ENCODE data around the gene CACNG6.
"Not testable (repeated sequence)": the region's sequence is repeated elsewhere in the genome, so short reads cannot be mapped to it uniquely, and the experiment has no call there.

CACNG6 gene

DNA sequence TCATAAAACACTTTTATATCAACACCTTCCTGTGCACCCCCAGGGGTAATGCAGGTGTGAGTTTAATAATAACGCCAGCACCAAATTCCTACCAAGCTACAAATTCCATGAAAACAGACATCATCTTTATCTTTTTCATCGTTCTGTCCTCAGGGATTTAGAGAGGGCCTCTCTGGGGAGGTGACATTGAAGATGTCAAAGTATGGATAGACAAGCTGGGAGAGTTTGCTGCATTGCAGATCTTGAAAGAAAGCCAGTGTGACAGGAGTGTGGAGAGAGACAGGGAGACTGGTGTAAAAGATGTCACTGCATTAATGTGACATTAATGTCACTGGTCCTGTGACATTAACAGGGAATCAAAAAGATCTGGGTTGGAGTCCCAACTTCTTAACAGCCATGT, 10.1 kb downstream of the CACNG6 start:
- no peak for DNase-seq (ENCODE audit: low read depth)

GRCh38 chr19:54002495-54003315, 11.3 kb downstream of the CACNG6 start:
- no peak for DNase-seq (ENCODE audit: low read depth)

GRCh38 chr19:54009440-54009839, 18.0 kb downstream of the CACNG6 start:
- no peak for DNase-seq (ENCODE audit: low read depth)

GRCh38 chr19:54010474-54010873, 19.0 kb downstream of the CACNG6 start:
- no peak for DNase-seq (ENCODE audit: low read depth)

GRCh38 chr19:54011507-54012211, 20.2 kb downstream of the CACNG6 start:
- no peak for DNase-seq (ENCODE audit: low read depth)

- DNase-seq (ENCODE audit: low read depth), result no peak
Measured at GRCh38 chr19:54013866-54014265, 22.4 kb downstream of the CACNG6 start.

DNA sequence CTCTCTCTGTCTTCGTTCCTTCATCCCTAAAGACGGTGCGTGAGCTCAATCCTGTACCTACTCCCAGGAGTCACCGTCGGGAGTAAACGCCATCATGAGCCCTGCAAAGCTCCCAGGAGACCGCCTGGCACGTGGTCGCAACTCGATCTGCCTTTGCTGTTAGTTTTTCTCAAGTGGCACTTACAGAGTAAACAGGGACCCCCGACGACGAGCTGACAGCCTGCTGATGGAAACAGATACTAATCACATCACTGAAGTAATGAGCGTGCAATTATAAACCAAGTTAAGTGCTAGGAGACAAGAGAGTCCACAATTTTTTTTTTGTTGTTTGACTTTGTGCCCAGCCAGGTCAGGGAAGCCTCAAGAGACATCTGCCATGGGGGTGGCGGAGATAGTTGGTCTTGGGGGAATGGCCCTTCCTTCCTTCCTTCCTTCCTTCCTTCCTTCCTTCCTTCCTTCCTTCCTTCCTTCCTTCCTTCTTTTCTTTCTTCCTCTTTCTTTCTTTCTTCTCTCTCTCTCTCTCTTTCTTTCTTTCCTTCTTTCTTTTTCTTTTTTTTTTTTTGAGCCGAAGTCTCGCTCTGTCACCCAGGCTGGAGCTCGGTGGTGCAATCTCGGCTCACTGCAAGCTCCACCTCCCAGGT, 23.6 kb downstream of the CACNG6 start:
- DNase-seq (ENCODE audit: low read depth), result no peak

- no peak for DNase-seq (ENCODE audit: low read depth)
Measured at GRCh38 chr19:54017261-54017660, 25.8 kb downstream of the CACNG6 start.

GRCh38 chr19:54021363-54021762, 29.9 kb downstream of the CACNG6 start:
- DNase-seq (ENCODE audit: low read depth), result no peak

GRCh38 chr19:54021932-54022331, 30.5 kb downstream of the CACNG6 start:
- no peak for DNase-seq (ENCODE audit: low read depth)

- DNase-seq (ENCODE audit: low read depth), result no peak
Measured at GRCh38 chr19:54023191-54023590, 31.8 kb downstream of the CACNG6 start.

- DNase-seq (ENCODE audit: low read depth), result no peak
Measured at GRCh38 chr19:54024660-54025059, 33.2 kb downstream of the CACNG6 start.

- DNase-seq (ENCODE audit: low read depth), result no peak
Measured at GRCh38 chr19:54026656-54027055, 35.2 kb downstream of the CACNG6 start.

DNA sequence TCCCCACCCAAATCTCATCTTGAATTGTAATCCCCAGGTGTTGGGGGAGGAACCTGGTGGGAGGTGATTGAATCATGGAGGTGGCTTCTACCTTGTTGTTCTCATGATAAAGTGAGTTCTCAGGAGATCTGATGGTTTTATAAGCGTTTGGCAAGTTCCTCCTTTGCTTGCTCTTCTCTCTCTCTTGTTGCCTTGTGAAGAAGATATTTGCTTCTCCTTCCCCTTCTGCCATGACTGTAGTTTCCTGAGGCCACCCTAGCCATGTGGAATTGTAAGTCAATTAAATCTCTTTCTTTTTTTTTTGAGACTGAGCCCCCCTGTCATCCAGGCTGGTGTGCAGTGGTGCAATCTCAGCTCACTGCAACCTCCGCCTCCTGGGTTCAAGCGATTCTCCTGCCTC, 37.9 kb downstream of the CACNG6 start:
- DNase-seq (ENCODE audit: low read depth), result no peak

DNA sequence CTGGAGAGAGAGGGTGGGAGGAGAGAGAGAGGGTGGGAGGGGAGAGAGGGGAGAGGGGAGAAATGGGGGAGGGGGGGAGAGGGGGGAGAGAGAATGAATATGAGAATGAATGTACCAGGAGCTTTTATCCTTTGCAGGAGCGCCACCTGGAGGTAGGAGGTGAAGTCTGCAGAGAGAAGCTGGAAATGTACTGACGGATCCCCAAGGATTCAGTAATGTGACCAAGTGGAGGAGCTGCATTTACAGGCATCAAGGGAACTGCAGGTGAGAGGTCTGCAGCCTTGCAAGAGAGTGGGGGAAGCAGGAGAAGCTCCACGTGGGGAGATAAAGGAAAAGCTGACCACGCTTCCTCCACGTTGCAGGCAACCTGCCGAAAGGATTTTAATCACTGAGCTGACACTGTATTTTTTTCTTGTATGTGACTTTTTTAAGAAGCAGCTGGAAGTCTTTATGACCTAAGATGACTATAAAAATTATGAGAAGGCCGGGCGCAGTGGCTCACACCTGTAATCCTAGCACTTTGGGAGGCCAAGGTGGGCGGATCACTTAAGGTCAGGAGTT, 38.6 kb downstream of the CACNG6 start:
- peak; percentile 40 for DNase-seq (ENCODE audit: low read depth)

DNA sequence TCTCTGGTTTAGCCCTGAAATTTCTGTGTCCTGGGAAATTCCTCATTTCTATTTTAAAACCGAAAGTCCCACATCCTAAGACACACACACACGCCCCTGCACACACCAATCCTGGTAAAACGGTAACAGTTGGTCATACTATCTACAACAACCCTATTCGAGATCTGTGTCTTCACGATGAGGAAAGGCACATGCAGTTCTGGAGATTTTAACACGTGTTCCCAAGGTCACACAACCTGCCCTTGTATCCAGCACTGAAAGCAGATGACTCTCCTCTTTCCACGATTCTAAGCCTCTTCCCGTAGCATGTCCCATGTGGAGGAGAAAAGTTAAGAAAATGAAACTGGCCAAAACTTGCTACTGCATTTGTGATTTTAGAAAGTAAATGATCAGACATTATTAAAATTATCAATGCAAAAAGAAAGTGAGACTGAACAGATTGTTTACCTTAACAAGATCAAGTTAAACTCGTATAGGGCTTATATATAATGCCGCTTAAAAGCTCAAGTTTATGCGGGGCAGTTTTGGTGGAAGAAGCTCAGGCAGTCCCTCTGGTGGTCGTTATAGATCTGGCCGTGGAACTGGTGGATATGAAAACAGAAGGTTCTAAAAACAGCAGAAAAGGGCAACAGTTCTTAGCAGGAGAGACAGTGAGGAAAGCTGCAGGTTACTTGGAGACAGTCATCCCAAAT, 39.6 kb downstream of the CACNG6 start:
- DNase-seq (ENCODE audit: low read depth), result no peak

- no peak for DNase-seq (ENCODE audit: low read depth)
Measured at GRCh38 chr19:54035215-54036178, 44.1 kb downstream of the CACNG6 start.

DNA sequence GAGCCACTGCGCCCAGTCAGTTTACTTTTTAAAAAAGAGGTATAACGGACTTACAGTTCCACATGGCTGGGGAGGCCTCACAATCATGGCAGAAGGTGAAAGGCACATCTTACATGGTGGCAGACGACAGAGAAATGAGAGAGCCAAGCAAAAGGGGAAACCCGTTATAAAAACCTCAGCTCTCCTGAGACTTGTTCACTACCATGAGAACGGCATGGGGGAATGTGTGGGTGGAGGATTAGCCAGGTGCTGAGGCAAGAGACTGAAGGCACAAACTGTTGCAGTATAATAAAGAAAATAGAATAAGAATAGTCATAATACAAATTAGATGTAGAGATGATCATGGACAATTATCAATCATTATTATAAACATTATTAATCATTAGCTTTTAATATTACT, 45.1 kb downstream of the CACNG6 start:
- not testable (repeated sequence) for DNase-seq (ENCODE audit: low read depth)

- DNase-seq (ENCODE audit: low read depth), result no peak
Measured at GRCh38 chr19:54040003-54040402, 48.6 kb downstream of the CACNG6 start.

DNA sequence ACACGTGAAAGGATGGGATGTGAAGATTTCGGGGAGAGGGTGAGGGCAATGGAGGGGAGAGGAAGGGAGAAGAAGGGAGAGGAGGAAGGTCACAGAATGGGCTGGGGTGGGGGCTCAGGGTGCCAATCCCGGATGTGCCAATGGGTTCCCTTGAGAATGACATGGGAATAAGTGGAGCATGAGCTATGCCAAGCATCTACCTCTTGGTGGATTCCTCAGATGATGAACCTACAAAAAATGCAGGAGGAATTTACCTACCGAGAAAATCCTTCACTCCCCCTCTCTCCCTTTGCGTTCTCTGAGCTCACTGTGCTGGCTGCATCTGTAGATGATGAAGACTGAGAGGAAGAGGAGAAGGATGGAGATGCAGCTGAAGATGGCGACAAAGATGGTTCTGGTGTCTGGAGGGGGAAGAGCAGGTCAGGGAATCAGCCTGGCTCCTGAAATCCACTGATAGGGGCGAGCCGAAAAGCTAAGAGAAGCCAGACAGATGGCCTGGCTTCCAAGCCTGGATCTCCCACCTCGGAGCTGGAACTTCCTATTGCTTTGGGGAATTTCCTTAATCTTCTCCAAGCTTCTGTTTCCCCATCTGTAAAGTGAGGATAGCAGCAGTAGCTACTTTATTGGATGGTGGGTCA, 50.7 kb downstream of the CACNG6 start:
- no peak for DNase-seq (ENCODE audit: low read depth)

Measured in stimulated activated CD8-positive, alpha-beta memory T cell treated with anti-CD3 and anti-CD28 coated beads, Interleukin-12 subunit alpha, Interleukin-12 subunit beta, amount 100 ng/mL, for 1 hour (primary cell).